Measurements from ENCODE around the gene SCAMP3. TPM values are rescaled to one million over a fixed set of nuclear protein-coding genes. Genes with fewer than 3 reads are reported as not detected.
"Not testable (repeated sequence)": the region's sequence is repeated elsewhere in the genome, so short reads cannot be mapped to it uniquely, and the experiment has no call there.

Gene SCAMP3
- total and polyA plus RNA-seq, 2 donors from 2014 or later: 66.7 to 89.1 TPM

DNA sequence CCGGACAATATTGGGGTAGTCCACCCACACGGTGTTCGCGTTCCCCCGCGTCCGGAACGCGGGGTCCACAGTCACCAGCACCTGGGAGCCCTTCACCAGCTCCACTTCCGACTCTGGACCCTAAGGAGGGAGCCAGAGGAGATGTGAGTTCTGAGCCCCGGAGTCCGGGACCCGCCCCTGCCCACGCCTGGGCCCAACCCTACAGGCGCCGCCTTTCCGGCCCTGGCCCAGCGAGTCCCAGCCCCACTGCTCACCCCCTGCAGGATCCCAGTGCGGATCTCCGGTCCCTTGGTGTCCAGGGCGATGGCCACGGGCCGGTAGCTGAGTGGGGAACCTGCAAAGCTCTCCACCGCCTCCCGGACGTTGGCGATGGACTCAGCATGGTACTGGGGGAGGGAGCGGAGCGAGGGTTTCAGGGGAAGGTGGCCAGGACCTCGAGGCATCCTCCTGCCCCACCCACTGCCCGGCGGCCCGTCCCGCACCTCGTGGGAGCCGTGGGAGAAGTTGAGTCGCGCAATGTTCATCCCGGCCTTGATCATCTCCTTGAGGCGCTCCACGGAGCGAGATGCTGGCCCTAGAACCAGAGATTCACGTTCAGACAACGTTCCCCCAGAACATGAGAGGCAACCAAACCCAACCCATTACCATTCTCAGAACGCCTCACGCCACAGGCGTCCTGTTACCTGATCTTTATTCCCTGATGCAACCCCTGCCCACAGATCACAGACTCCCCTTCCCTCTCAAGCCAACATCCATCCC is 33.2 kb upstream of the SCAMP3 start:
- Histone ChIP-seq H3K27me3 (ENCODE audit: control insufficient read depth, insufficient read depth, low read length) (peaks cover 19% of the 10 kb centered on the region), H3K9me3 (ENCODE audit: control insufficient read depth in 2 of 3, insufficient read depth in 1 of 3, low read length in 3 of 3) (no peaks in the 10 kb centered on the region), H3K4me1 (ENCODE audit: control insufficient read depth in 2 of 3, insufficient read depth in 2 of 3, low read depth in 1 of 3, low read length in 3 of 3) (no peaks in the 10 kb centered on the region), H3K27ac (ENCODE audit: low read depth in 2 of 2, low read length in 2 of 2) (no peak overlapping the region), H3K4me3 (ENCODE audit: low read length in 3 of 3) (no peak overlapping the region), H3K9ac (ENCODE audit: low read length in 3 of 3) (no peak overlapping the region), H3K36me3 (ENCODE audit: control insufficient read depth in 2 of 3, insufficient read depth in 3 of 3, low read length in 3 of 3) (no peaks in the 10 kb centered on the region)
- FAIRE-seq (no peak), DNase-seq (no peak)
- TF ChIP-seq, protein P1, sequence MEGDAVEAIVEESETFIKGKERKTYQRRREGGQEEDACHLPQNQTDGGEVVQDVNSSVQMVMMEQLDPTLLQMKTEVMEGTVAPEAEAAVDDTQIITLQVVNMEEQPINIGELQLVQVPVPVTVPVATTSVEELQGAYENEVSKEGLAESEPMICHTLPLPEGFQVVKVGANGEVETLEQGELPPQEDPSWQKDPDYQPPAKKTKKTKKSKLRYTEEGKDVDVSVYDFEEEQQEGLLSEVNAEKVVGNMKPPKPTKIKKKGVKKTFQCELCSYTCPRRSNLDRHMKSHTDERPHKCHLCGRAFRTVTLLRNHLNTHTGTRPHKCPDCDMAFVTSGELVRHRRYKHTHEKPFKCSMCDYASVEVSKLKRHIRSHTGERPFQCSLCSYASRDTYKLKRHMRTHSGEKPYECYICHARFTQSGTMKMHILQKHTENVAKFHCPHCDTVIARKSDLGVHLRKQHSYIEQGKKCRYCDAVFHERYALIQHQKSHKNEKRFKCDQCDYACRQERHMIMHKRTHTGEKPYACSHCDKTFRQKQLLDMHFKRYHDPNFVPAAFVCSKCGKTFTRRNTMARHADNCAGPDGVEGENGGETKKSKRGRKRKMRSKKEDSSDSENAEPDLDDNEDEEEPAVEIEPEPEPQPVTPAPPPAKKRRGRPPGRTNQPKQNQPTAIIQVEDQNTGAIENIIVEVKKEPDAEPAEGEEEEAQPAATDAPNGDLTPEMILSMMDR (IDR thresholded peaks at IDR 0.05; ENCODE audit: borderline replicate concordance, extremely low read depth, insufficient read depth): no peak
- intact Hi-C loops (cut with DNase I): no loop called here

DNA sequence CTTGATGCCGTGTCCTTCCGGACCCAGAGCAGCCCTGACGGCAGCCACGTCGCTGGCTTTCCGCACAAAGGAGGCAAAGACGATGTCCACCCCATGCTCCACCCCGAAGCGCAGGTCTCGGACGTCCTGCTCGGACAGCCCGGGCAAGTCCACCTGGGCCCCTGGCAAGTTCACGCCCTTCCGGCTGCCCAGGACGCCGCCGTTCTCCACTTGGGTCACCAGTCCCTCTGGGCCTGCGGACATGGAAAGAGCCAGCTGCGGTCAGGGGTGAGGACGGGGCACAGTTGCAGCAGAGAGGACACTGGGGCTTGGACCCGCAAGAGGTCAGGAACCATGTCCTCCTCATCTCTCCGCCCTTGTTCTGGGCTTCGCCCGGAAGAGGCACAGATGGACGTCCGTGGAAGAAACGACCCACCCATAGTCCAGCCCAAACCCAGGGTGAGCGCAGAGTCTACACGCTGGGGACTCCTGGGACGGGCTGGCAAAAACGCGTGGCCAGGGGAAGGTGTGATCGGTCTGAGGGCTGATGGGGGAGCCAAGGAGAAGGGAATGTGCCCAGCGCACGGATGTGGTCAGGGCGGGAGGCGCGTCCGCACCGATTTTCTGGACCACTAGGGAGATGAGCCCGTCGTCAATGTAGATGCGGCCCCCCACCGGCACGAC is 32.5 kb upstream of the SCAMP3 start:
- FAIRE-seq: no peak
- Histone ChIP-seq H3K36me3 (ENCODE audit: control insufficient read depth in 2 of 3, insufficient read depth in 3 of 3, low read length in 3 of 3) (no peaks in the 10 kb centered on the region), H3K4me1 (ENCODE audit: control insufficient read depth in 2 of 3, insufficient read depth in 2 of 3, low read depth in 1 of 3, low read length in 3 of 3) (no peaks in the 10 kb centered on the region), H3K9ac (ENCODE audit: low read length in 3 of 3) (no peak overlapping the region), H3K27ac (ENCODE audit: low read depth in 2 of 2, low read length in 2 of 2) (no peak overlapping the region), H3K4me3 (ENCODE audit: low read length in 3 of 3) (no peak overlapping the region), H3K27me3 (ENCODE audit: control insufficient read depth, insufficient read depth, low read length) (peaks cover 19% of the 10 kb centered on the region), H3K9me3 (ENCODE audit: control insufficient read depth in 2 of 3, insufficient read depth in 1 of 3, low read length in 3 of 3) (no peaks in the 10 kb centered on the region)
- no peak for DNase-seq
- intact Hi-C loops (cut with DNase I): no loop called here
- TF ChIP-seq, protein P1 (IDR thresholded peaks at IDR 0.05; ENCODE audit: borderline replicate concordance, extremely low read depth, insufficient read depth): no peak

DNA sequence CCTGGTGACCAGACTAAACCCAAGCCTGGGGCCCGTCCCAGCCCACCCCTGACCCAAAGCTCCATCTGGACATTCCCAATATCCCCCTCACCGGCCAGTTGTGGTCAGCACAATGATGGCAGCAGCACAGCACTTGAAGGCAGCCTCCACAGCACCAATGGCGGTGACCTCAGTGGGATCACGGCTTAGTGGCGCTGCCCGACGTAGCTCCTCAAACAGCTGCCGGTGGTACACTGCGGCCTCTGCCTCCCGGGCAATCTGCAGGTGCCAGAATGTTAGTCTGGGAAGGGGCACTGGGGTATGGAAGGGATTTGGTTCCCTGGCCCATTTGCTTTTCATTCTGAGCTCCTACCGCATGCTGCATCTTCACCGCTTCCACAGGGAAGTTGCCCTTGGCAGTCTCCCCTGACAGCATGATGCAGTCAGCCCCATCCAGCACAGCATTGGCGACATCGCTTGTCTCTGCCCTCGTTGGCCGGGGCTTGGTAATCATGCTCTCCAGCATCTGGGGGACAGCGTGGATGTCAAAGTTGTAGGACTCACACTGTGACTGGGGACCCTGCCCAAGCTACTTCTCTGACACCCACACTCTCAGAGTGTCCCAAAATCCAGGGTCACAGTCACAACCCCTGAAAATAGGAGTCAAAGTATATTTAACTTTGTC is 31.1 kb upstream of the SCAMP3 start:
- no peak overlapping the region for H3K27ac ChIP-seq (ENCODE audit: low read depth in 2 of 2, low read length in 2 of 2)

DNA sequence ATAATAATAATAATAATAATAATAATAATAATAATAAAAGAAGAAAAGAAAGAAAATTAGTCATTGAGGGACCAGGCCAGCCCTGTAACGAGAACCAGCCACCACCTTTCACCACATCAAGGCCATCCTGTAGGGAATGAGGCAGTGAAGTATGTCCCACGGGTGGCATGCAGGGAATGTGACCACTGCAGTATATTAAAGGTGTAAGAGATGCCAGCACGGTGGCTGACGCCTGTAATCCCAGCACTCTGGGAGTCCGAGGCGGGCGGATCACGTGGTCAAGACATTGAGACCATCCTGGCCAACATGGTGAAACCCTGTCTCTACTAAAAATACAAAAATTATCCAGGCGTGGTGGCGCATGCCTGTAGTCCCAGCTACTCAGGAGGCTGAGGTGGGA is 28.8 kb upstream of the SCAMP3 start:
- H3K9ac ChIP-seq (ENCODE audit: low read length in 3 of 3); H3K36me3 ChIP-seq (ENCODE audit: control insufficient read depth in 2 of 3, insufficient read depth in 3 of 3, low read length in 3 of 3); H3K27ac ChIP-seq (ENCODE audit: low read depth in 2 of 2, low read length in 2 of 2); intact Hi-C loops (cut with DNase I); DNase-seq; H3K4me1 ChIP-seq (ENCODE audit: control insufficient read depth in 2 of 3, insufficient read depth in 2 of 3, low read depth in 1 of 3, low read length in 3 of 3); H3K4me3 ChIP-seq (ENCODE audit: low read length in 3 of 3); FAIRE-seq; H3K9me3 ChIP-seq (ENCODE audit: control insufficient read depth in 2 of 3, insufficient read depth in 1 of 3, low read length in 3 of 3): not testable (repeated sequence)
- H3K27me3 ChIP-seq (ENCODE audit: control insufficient read depth, insufficient read depth, low read length): peaks cover 18% of the 10 kb centered on the region

More for the DNA sequence above, 31.1 kb upstream of the SCAMP3 start:
- intact Hi-C loops (cut with DNase I): no loop called here
- FAIRE-seq (no peak), DNase-seq (no peak)
- Histone ChIP-seq H3K27me3 (ENCODE audit: control insufficient read depth, insufficient read depth, low read length) (peaks cover 19% of the 10 kb centered on the region), H3K4me3 (ENCODE audit: low read length in 3 of 3) (no peak overlapping the region), H3K36me3 (ENCODE audit: control insufficient read depth in 2 of 3, insufficient read depth in 3 of 3, low read length in 3 of 3) (no peaks in the 10 kb centered on the region), H3K4me1 (ENCODE audit: control insufficient read depth in 2 of 3, insufficient read depth in 2 of 3, low read depth in 1 of 3, low read length in 3 of 3) (no peaks in the 10 kb centered on the region), H3K9me3 (ENCODE audit: control insufficient read depth in 2 of 3, insufficient read depth in 1 of 3, low read length in 3 of 3) (no peaks in the 10 kb centered on the region), H3K9ac (ENCODE audit: low read length in 3 of 3) (no peak overlapping the region)
- TF ChIP-seq, protein P1 (IDR thresholded peaks at IDR 0.05; ENCODE audit: borderline replicate concordance, extremely low read depth, insufficient read depth): no peak
